CD4-positive, CD25-positive, alpha-beta regulatory T cell (primary cell): ENCODE data around the gene CEBPZ. TPM values are rescaled to one million over a fixed set of nuclear protein-coding genes. Genes with fewer than 3 reads are reported as not detected.
"Not testable (repeated sequence)": the region's sequence is repeated elsewhere in the genome, so short reads cannot be mapped to it uniquely, and the experiment has no call there.

Experiments used
- ATAC-seq, 2 donors: fragments of 150-1000 bp; cut with Tn5 transposase; one replicate each; pipeline ENCODE4 v1.10.0; 2021; ENCODE audit warnings: low read depth in 2 of 2, moderate number of reproducible peaks in 2 of 2, moderate library complexity in 1 of 2
- DNase-seq, 3 donors: peaks; one replicate each; pipeline versions ENCODE4 v3.0.0 to v3.0.0-alpha.2; 2012 to 2022; ENCODE audit warnings: mixed read lengths in 1 of 3
- H3K27ac ChIP-seq: one replicate; pipeline ENCODE4 v1.7.0; 2013; ENCODE audit warnings: mild to moderate bottlenecking, low read length; ENCODE audit not compliant: insufficient read depth, poor library complexity, severe bottlenecking
- H3K27me3 ChIP-seq: one replicate; pipeline ENCODE4 v1.7.0; 2013; ENCODE audit warnings: low read length; ENCODE audit not compliant: control insufficient read depth, insufficient read depth
- H3K36me3 ChIP-seq: one replicate; pipeline ENCODE4 v1.7.0; 2013; ENCODE audit warnings: mild to moderate bottlenecking, low read length, moderate library complexity; ENCODE audit not compliant: control insufficient read depth, insufficient read depth
- H3K4me1 ChIP-seq: 2 replicates; pipeline ENCODE4 v1.7.0; 2013; ENCODE audit warnings: mild to moderate bottlenecking, low read length; ENCODE audit not compliant: insufficient read depth, control insufficient read depth, poor library complexity, severe bottlenecking
- H3K4me3 ChIP-seq: one replicate; pipeline ENCODE4 v1.7.0; 2013; ENCODE audit warnings: low read depth, mild to moderate bottlenecking, low read length, moderate library complexity
- H3K9me3 ChIP-seq, 2 experiments: 1 replicate in 1 of 2; 2 replicates in 1 of 2; pipeline ENCODE4 v1.7.0; 2013; ENCODE audit warnings: low read length in 2 of 2, mild to moderate bottlenecking in 1 of 2, moderate library complexity in 1 of 2; ENCODE audit not compliant: control insufficient read depth in 2 of 2
- H3K27ac Mint-ChIP-seq, 3 donors: one replicate each; pipeline ENCODE4 v1.8.0; 2020 to 2022; ENCODE audit warnings: mild to moderate bottlenecking in 3 of 3, mixed read lengths in 3 of 3, moderate library complexity in 2 of 3
- H3K27me3 Mint-ChIP-seq: one replicate; pipeline ENCODE4 v1.8.0; 2022; ENCODE audit warnings: mild to moderate bottlenecking, mixed read lengths
- H3K36me3 Mint-ChIP-seq: one replicate; pipeline ENCODE4 v1.8.0; 2020; ENCODE audit warnings: mixed read lengths
- H3K4me1 Mint-ChIP-seq, 4 donors: one replicate each; pipeline ENCODE4 v1.8.0; 2020 to 2022; ENCODE audit warnings: mixed read lengths in 4 of 4, mild to moderate bottlenecking in 1 of 4
- H3K4me3 Mint-ChIP-seq, 4 donors: one replicate each; pipeline ENCODE4 v1.8.0; 2020 to 2022; ENCODE audit warnings: mild to moderate bottlenecking in 4 of 4, mixed read lengths in 4 of 4, moderate library complexity in 3 of 4
- H3K9me3 Mint-ChIP-seq, 7 donors: one replicate each; pipeline ENCODE4 v1.8.0; 2020 to 2022; ENCODE audit warnings: mixed read lengths in 7 of 7, mild to moderate bottlenecking in 3 of 7, moderate library complexity in 2 of 7
- polyA plus RNA-seq, 4 donors: library from polyadenylated mRNA; unstranded; fragments of 300-500 nt; fragmentation: Illumina TruSeq; gene quantifications; one replicate each; pipeline ENCODE4 v1.2.3, GENCODE V29; 2021
- total RNA-seq: library from RNA; stranded (reverse); gene quantifications from one replicate; pipeline ENCODE4 v1.2.3, GENCODE V29; 2022

The CEBPZ gene
- total and polyA plus RNA-seq, 5 donors from 2014 or later: 25.1 to 64.2 (median 32.6) TPM

DNA sequence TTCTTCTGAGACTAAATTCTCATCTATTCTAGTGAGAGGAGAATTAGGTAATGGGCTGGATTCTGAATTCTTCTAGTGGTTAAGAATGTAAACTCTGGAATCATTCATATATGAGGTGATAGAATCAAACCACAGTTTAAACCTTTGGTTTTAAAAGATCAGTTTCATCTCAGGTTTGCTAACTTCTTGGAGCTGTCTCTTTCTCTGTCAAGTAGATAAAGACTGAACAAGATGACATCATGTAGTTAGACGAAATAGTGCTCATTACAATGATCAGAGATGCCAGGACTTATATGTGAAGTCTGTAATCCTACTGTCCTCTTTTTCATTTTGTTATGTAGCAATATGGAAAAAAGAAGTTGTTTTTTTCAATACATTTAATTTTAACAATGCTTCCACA lies 30.2 kb downstream of the CEBPZ start:
- Histone ChIP-seq H3K27me3 (no peaks in the 10 kb centered on the region), H3K4me3 (no peak overlapping the region), H3K4me1 (peaks cover 24% of the 10 kb centered on the region), H3K9me3 (peaks cover 2 to 7% of the 10 kb centered on the region in 2 experiments), H3K27ac (no peak overlapping the region), H3K36me3 (peaks cover 54% of the 10 kb centered on the region)
- peaks cover 42% of the 10 kb centered on the region for H3K36me3 Mint-ChIP-seq
- DNase-seq (no peak), ATAC-seq (no peak)
- H3K9me3 Mint-ChIP-seq: peaks cover 0 to 9% (median 5%) of the 10 kb centered on the region in 7 donors
- peak overlapping the region in 2 of 4 donors; percentile 39 to 47 for H3K4me3 Mint-ChIP-seq
- no peak overlapping the region for H3K27ac Mint-ChIP-seq
- H3K27me3 Mint-ChIP-seq: no peaks in the 10 kb centered on the region
- peaks cover 33 to 52% (median 42%) of the 10 kb centered on the region in 4 donors for H3K4me1 Mint-ChIP-seq

GRCh38 chr2:37198681-37199065 lies 32.7 kb downstream of the CEBPZ start:
- peaks cover 2 to 3% of the 10 kb centered on the region in 2 experiments for H3K9me3 ChIP-seq
- H3K36me3 ChIP-seq: peaks cover 30% of the 10 kb centered on the region
- Mint-ChIP-seq H3K4me1 (peaks cover 23 to 49% (median 35%) of the 10 kb centered on the region in 4 donors), H3K27ac (peak overlapping the region in 1 of 3 donors; percentile 67), H3K36me3 (peaks cover 18% of the 10 kb centered on the region), H3K9me3 (peaks cover 0 to 2% (median 0%) of the 10 kb centered on the region in 7 donors), H3K4me3 (peak overlapping the region; percentile 35 to 88 (median 42)), H3K27me3 (no peaks in the 10 kb centered on the region)
- no peaks in the 10 kb centered on the region for H3K27me3 ChIP-seq
- H3K4me3 ChIP-seq: no peak overlapping the region
- peaks cover 29% of the 10 kb centered on the region for H3K4me1 ChIP-seq
- ATAC-seq (no peak), DNase-seq (no peak)
- H3K27ac ChIP-seq: no peak overlapping the region

DNA sequence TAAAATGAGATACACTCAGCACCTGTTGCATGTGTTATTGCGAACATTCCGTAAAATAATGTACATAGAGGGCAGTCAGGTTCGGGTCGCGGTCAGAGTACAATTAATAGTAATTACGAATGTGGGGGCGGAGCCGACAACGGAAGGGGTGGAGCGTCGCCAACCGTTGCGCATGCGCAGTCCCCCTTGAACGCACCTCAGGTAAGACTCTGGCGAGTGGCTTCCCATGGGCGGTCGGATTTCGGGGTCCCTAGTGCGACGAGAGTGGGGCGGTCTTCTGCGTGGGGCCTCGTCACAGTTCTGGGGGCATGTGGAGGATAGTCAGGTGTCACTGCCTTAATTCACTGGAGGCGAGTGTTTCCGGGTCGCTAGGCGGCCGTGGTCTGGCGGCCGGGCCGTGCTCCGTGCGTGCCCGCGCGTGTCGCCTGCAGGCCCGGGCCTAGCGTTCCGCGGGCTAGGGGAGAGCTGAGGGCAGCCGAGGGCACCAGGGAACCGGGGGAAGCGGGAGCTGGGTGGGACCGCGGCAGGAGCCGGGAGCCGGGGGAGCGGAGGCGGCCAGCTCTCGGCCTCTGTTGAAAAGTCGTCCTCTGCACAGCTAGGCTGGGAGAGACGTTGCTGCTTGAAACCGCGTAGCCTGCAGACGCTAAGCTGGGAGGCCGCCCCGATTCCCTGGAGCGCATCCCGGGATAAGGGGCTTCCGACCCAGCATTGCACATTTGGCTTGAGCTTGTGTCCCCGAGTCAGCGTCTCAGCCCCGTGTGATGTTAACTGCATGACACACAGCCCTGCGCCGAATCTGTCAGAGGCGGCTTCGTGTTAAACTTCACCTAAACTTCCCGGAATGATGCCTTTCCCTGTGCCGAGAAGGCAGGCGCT lies 34.8 kb downstream of the CEBPZ start, which contains the start of gene CEBPZOS:
CEBPZOS (plus strand) TSS at position 177 of the 876 bp plus-strand sequence. CDS start 3,209 bp downstream, outside the sequence.
- H3K4me3 ChIP-seq: peak within 1 kb of the TSS; percentile 93
- Mint-ChIP-seq H3K27me3 (no peaks in the 10 kb centered on the region), H3K9me3 (no peaks in the 10 kb centered on the region), H3K27ac (peak within 1 kb of the TSS; percentile 97 to 100 (median 98)), H3K4me3 (peak within 1 kb of the TSS; percentile 92 to 99 (median 98)), H3K4me1 (peaks cover 18 to 43% (median 28%) of the 10 kb centered on the region in 4 donors), H3K36me3 (peaks cover 6% of the 10 kb centered on the region)
- H3K27me3 ChIP-seq: no peaks in the 10 kb centered on the region
- H3K9me3 ChIP-seq: no peaks in the 10 kb centered on the region
- ATAC-seq: peak; percentile 85 to 86
- H3K27ac ChIP-seq: peak within 1 kb of the TSS; percentile 83
- peaks cover 26% of the 10 kb centered on the region for H3K4me1 ChIP-seq
- DNase-seq: peak; percentile 86 to 90 (median 90)
- H3K36me3 ChIP-seq: peaks cover 10% of the 10 kb centered on the region

DNA sequence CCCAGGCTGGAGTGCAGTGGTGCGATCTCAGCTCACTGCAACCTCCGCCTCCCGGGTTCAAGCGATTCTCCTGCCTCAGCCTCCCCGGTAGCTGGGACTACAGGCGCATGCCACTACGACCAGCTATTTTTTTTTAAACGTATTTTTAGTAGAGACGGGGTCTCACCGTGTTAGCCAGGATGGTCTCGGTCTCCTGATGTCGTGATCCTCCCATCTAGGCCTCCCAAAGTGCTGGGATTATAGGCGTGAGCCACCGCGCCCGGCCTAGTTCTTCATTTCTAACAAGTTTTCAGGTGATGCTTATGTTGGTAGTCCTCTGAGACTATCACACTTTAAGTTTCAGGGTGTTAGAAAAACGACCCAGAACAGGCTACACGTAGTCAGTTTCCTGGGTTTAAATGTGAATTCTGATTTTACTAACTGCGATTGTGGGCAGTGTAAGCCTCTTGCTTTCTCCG lies 35.5 kb downstream of the CEBPZ start:
- Mint-ChIP-seq H3K27ac (peak overlapping the region; percentile 97 to 100 (median 98)), H3K4me3 (peak overlapping the region; percentile 92 to 99 (median 98)), H3K4me1 (peaks cover 12 to 39% (median 24%) of the 10 kb centered on the region in 4 donors)
- H3K9me3 ChIP-seq, H3K9me3 Mint-ChIP-seq, H3K27me3 ChIP-seq, H3K36me3 Mint-ChIP-seq, DNase-seq, ATAC-seq, H3K27me3 Mint-ChIP-seq, H3K36me3 ChIP-seq: not testable (repeated sequence)
- Histone ChIP-seq H3K27ac (peak overlapping the region; percentile 83), H3K4me1 (peaks cover 26% of the 10 kb centered on the region), H3K4me3 (peak overlapping the region; percentile 93)

- Histone ChIP-seq H3K4me3 (no peak overlapping the region), H3K4me1 (peaks cover 14% of the 10 kb centered on the region), H3K36me3 (no peaks in the 10 kb centered on the region), H3K27ac (no peak overlapping the region), H3K27me3 (peaks cover 2% of the 10 kb centered on the region), H3K9me3 (no peaks in the 10 kb centered on the region)
- Mint-ChIP-seq H3K27ac (no peak overlapping the region), H3K9me3 (no peaks in the 10 kb centered on the region), H3K4me1 (peaks cover 4 to 14% (median 8%) of the 10 kb centered on the region in 4 donors), H3K4me3 (peak overlapping the region in 1 of 4 donors; percentile 34), H3K27me3 (peaks cover 4% of the 10 kb centered on the region), H3K36me3 (no peaks in the 10 kb centered on the region)
- DNase-seq (no peak), ATAC-seq (no peak)
These were observed 38.8 kb downstream of the CEBPZ start for GRCh38 chr2:37192551-37192950.

GRCh38 chr2:37191747-37192146 lies 39.6 kb downstream of the CEBPZ start:
- ATAC-seq: no peak
- no peak overlapping the region for H3K27ac ChIP-seq
- Mint-ChIP-seq H3K27ac (no peak overlapping the region), H3K4me3 (peak overlapping the region in 2 of 4 donors; percentile 10 to 34), H3K9me3 (no peaks in the 10 kb centered on the region), H3K4me1 (peaks cover 0 to 7% (median 5%) of the 10 kb centered on the region in 4 donors), H3K27me3 (peaks cover 9% of the 10 kb centered on the region), H3K36me3 (no peaks in the 10 kb centered on the region)
- peaks cover 2% of the 10 kb centered on the region for H3K27me3 ChIP-seq
- no peak overlapping the region for H3K4me3 ChIP-seq
- no peak for DNase-seq
- no peaks in the 10 kb centered on the region for H3K9me3 ChIP-seq
- no peaks in the 10 kb centered on the region for H3K36me3 ChIP-seq
- H3K4me1 ChIP-seq: peaks cover 6% of the 10 kb centered on the region

GRCh38 chr2:37191253-37191652 lies 40.1 kb downstream of the CEBPZ start:
- H3K27ac Mint-ChIP-seq: no peak overlapping the region

More at GRCh38 chr2:37191253-37191652, 40.1 kb downstream of the CEBPZ start:
- no peaks in the 10 kb centered on the region for H3K36me3 ChIP-seq
- no peak overlapping the region for H3K27ac ChIP-seq
- DNase-seq (no peak), ATAC-seq (no peak)
- H3K4me3 ChIP-seq: no peak overlapping the region
- H3K36me3 Mint-ChIP-seq: no peaks in the 10 kb centered on the region
- no peak overlapping the region for H3K4me3 Mint-ChIP-seq
- no peaks in the 10 kb centered on the region for H3K9me3 ChIP-seq
- peaks cover 5% of the 10 kb centered on the region for H3K4me1 ChIP-seq
- peaks cover 0 to 3% (median 2%) of the 10 kb centered on the region in 4 donors for H3K4me1 Mint-ChIP-seq
- H3K27me3 ChIP-seq: peaks cover 4% of the 10 kb centered on the region
- H3K9me3 Mint-ChIP-seq: no peaks in the 10 kb centered on the region
- peaks cover 10% of the 10 kb centered on the region for H3K27me3 Mint-ChIP-seq
